Heart right ventricle (tissue), 16 donors: ENCODE data around the gene INSYN2B. TPM values are rescaled to one million over a fixed set of nuclear protein-coding genes. Genes with fewer than 3 reads are reported as not detected.

Experiments used
- ATAC-seq, 8 donors: fragments of 200-7000 bp; cut with Tn5 transposase; one replicate each; pipeline ENCODE4 v1.9.1; 2020; ENCODE audit warnings: mild to moderate bottlenecking in 8 of 8, moderate library complexity in 8 of 8, moderate number of reproducible peaks in 1 of 8
- DNase-seq, 2 donors: peaks; one replicate each; pipeline ENCODE4 v3.0.0-alpha.2; 2020
- H3K27ac ChIP-seq, 10 donors: fragments of 200-600 bp; sonication (generic) in 2 of 10; one replicate each; pipeline versions ENCODE4 v1.5.0 to v1.8.0; 2020 to 2022; ENCODE audit warnings: mild to moderate bottlenecking in 3 of 10
- H3K27me3 ChIP-seq, 7 donors: fragments of 200-600 bp; one replicate each; pipeline ENCODE4 v1.8.0; 2021 to 2022; ENCODE audit warnings: mild to moderate bottlenecking in 2 of 7
- H3K36me3 ChIP-seq, 9 donors: fragments of 200-600 bp; sonication (generic) in 1 of 9; one replicate each; pipeline versions ENCODE4 v1.5.0 to v1.8.0; 2020 to 2022; ENCODE audit warnings: mild to moderate bottlenecking in 2 of 9
- H3K4me1 ChIP-seq, 9 donors: fragments of 200-600 bp; sonication (generic) in 1 of 9; one replicate each; pipeline versions ENCODE4 v1.5.0 to v1.8.0; 2020 to 2022; ENCODE audit warnings: mild to moderate bottlenecking in 4 of 9
- H3K4me3 ChIP-seq, 10 donors: fragments of 200-600 bp; sonication (generic) in 2 of 10; one replicate each; pipeline versions ENCODE4 v1.5.0 to v1.8.0; 2020 to 2022; ENCODE audit warnings: mild to moderate bottlenecking in 7 of 10, moderate library complexity in 2 of 10
- H3K9me3 ChIP-seq, 11 donors: fragments of 200-600 bp in 10 of 11; sonication (generic) in 2 of 11; one replicate each; pipeline versions ENCODE4 v1.5.0 to v1.8.0; 2013 to 2022; ENCODE audit warnings: mild to moderate bottlenecking in 2 of 11, control low read depth in 1 of 11, moderate library complexity in 1 of 11
- CTCF ChIP-seq, 9 donors: fragments of 200-600 bp; sonication (generic) in 2 of 9; IDR thresholded peaks; one replicate each; pipeline versions ENCODE4 v1.5.0 to v1.8.0; 2021 to 2022; ENCODE audit warnings: antibody characterized with exemption in 9 of 9, mild to moderate bottlenecking in 5 of 9, moderate library complexity in 1 of 9
- WGBS, 2 donors: extraction: QIAGEN DNeasy Blood & Tissue Kit; methylation state at CpG; one replicate each; pipeline ENCODE4 v1.1.7; 2013; ENCODE audit warnings: inconsistent platforms in 1 of 2; 5-methylcytosine and 5-hydroxymethylcytosine counted together
- intact Hi-C, 10 donors: fragments of 100-400 bp; cut with DNase I; formaldehyde crosslinking; loops; one replicate each; pipeline versions ENCODE4 v1.11.1 to v1.14.2; 2022
- polyA plus RNA-seq, 2 donors: library from polyadenylated mRNA; stranded (reverse); fragments of 200-250 nt; gene quantifications; one replicate each; pipeline ENCODE4 v1.2.3, GENCODE V29; 2013
- total RNA-seq, 10 donors: library from RNA; stranded (reverse); fragmentation: NEBNext Ultra II Directional in 3 of 10; extraction: Animal tissue kit (Norgen Biotek cat#: 25700) in 3 of 10; gene quantifications; one replicate each; pipeline versions ENCODE4 v1.2.1 to v1.2.4, GENCODE V29; 2021 to 2023
- donor health status: Arrhythmogenic right ventricular cardiomyopathy.
- donor health status: ischemic (EF 13 %, LVEDD 7.1; RV severe dilation, severe dysfunction).
- donor health status: healthy with polysubstance abuse.
- donor health status: DM: no; HTN: yes; CAD: no.
- donor health status: DM: no; HTN: no; CAD: no.
- donor health status: ischemic (EF 25% LVEDD 6.9; RV normal size, moderate dysfunction).
- donor health status: ischemic (EF 25% LVEDD 5.7; RV mildly dilated, moderate dysfunction).
- donor health status: healthy.
- donor health status: DM: yes; HTN: yes; CAD: no.
- donor health status: Ischemic cardiomyopathy.
- donor health status: ischemic (EF 35%, LVEDD 5.7; RV mildly dilated, moderate dysfunction).
- donor health status: nonischemic (EF 11% LVEDD 7.7; RV severe dilation, severe dysfunction).
- donor health status: DM: yes; HTN: yes; CAD: no.
- donor health status: PGD.
- donor health status: ischemic (EF 29% LVEDD 5.4; RV normal size, mild dysfunction).
- donor health status: nonischemic (EF 23%, LVEDD 6.1; RV moderate dilation, normal function).

INSYN2B gene
- total and polyA plus RNA-seq, 12 donors = 0.09 to 0.87 (median 0.14) TPM; not detected in 7

DNA sequence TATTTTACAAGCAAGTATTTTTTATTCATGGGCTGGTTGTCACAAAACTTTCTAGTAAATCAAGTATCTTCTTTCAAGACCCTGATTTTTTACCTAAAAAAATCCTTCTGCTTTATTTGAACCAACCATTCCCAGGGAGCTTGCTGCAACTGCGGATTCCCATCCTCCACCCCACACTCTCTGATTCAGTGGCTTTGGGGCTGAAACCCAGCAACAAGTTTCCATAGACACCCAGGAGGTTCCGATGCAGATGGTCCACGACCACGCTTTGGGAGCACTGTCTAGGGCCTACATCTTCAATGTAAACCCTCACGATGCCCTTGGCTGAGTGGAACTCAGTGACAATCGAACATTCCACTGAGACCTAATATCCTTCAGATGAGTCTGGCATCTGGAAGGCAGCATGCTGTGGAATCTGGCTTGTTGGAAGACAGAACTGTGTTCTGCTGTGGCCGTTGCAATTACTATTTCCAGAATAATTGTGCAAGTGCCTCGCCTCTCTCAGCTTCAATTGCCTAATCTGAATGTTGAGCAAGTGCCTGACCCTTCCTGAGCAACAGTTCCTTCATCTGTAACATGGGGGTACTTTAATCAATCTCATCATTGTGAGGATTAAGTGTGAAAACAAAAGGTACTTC lies 105.1 kb downstream of the INSYN2B start:
- Histone ChIP-seq H3K9me3 (no peaks in the 10 kb centered on the region), H3K36me3 (no peaks in the 10 kb centered on the region), H3K27me3 (peaks cover 0 to 8% (median 0%) of the 10 kb centered on the region in 7 donors), H3K27ac (peak overlapping the region in 5 of 10 donors; percentile 7 to 58 (median 33)), H3K4me3 (no peak overlapping the region), H3K4me1 (peaks cover 0 to 59% (median 0%) of the 10 kb centered on the region in 9 donors)
- no peak for TF ChIP-seq CTCF (IDR thresholded peaks at IDR 0.05)
- intact Hi-C loops = loop anchor here in 1 of 10 donors (10.0 kb wide), 1 partner anchor 70 kb away; no protein-coding TSS in a partner anchor
- no peak for DNase-seq
- 67 to 76% methylated on average over 8 of the region's 8 CpGs for WGBS, 2 donors
- peak in 7 of 8 donors; percentile 19 to 81 (median 49) for ATAC-seq

DNA sequence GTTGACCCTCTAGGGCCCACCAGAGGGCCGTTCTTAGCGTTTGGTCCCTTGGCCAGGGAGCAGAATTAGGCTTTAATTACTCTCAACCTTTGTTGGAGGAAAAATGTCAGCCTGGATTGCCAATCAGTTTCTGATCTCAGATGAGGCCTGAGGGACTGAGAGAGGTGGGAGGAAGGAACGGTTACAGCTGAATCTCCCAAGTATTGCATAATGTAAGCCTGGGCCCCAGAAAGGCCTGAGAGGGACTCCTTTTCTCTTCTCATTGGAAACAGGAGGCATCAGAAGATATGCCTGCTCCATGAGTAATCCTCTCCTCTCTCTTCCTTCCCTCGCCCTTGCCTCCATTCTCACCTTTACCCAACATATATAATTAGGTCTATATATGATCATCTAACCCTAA lies 105.7 kb downstream of the INSYN2B start:
- H3K36me3 ChIP-seq = peaks cover 0 to under 1% (median 0%) of the 10 kb centered on the region in 9 donors
- ATAC-seq (peak in 7 of 8 donors; percentile 62 to 74 (median 66)), DNase-seq (no peak)
- WGBS, 2 donors = 70 to 74% methylated on average over 4 of the region's 4 CpGs
- peak overlapping the region in 5 of 10 donors; percentile 7 to 58 (median 20) for H3K27ac ChIP-seq
- peaks cover 0 to 8% (median 0%) of the 10 kb centered on the region in 7 donors for H3K27me3 ChIP-seq
- intact Hi-C loops = loop anchor here in 1 of 10 donors (10.0 kb wide), 1 partner anchor 70 kb away; no protein-coding TSS in a partner anchor
- peaks cover 0 to 59% (median 0%) of the 10 kb centered on the region in 9 donors for H3K4me1 ChIP-seq
- no peak for TF ChIP-seq CTCF (IDR thresholded peaks at IDR 0.05)
- no peaks in the 10 kb centered on the region for H3K9me3 ChIP-seq
- no peak overlapping the region for H3K4me3 ChIP-seq

DNA sequence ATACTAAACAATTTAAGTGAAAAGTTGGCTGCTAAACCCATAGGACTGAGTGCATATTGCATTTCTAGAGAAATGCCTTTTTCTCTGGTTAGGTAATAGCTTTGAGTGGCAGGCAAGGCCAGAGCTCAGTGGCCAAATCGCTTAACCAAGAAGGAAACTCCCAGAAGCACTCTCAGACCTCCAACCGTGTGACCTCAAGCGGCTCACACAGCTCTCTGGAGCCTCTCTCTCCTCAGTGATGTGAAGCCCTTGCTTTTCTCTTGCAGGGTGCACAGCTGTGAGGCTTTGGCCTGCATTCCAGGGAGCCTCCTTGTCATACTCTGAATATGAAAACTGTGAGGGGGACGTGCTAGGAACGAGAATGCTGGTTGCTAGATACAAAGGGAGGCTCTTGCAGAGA lies 106.7 kb downstream of the INSYN2B start:
- WGBS, 2 donors = 44 to 64% methylated on average over 5 of the region's 5 CpGs
- no peak for TF ChIP-seq CTCF (IDR thresholded peaks at IDR 0.05)
- peak in 1 of 2 donors; percentile 33 for DNase-seq

GRCh38 chr5:169871826-169872490 lies 108.3 kb downstream of the INSYN2B start:
- peaks cover 0 to 47% (median 0%) of the 10 kb centered on the region in 9 donors for H3K4me1 ChIP-seq
- peaks cover 0 to 11% (median 0%) of the 10 kb centered on the region in 9 donors for H3K36me3 ChIP-seq
- 71 to 74% methylated on average over 5 of the region's 5 CpGs for WGBS, 2 donors
- DNase-seq = no peak
- no peak for TF ChIP-seq CTCF (IDR thresholded peaks at IDR 0.05)
- no peak for ATAC-seq
- no peak overlapping the region for H3K4me3 ChIP-seq
- no peaks in the 10 kb centered on the region for H3K9me3 ChIP-seq
- intact Hi-C loops = loop anchor here in 1 of 10 donors (10.0 kb wide), 1 partner anchor 67 kb away; no protein-coding TSS in a partner anchor
- H3K27ac ChIP-seq = no peak overlapping the region
- no peaks in the 10 kb centered on the region for H3K27me3 ChIP-seq

More for the DNA sequence above, 106.7 kb downstream of the INSYN2B start:
- Histone ChIP-seq H3K4me3 (no peak overlapping the region), H3K4me1 (peaks cover 0 to 49% (median 0%) of the 10 kb centered on the region in 9 donors), H3K27ac (peak overlapping the region in 1 of 10 donors; percentile 39), H3K36me3 (peaks cover 0 to 10% (median 0%) of the 10 kb centered on the region in 9 donors), H3K9me3 (no peaks in the 10 kb centered on the region), H3K27me3 (peaks cover 0 to 4% (median 0%) of the 10 kb centered on the region in 7 donors)
- peak; percentile 60 to 85 (median 79) for ATAC-seq
- intact Hi-C loops = loop anchor here in 1 of 10 donors (10.0 kb wide), 1 partner anchor 69 kb away; no protein-coding TSS in a partner anchor
